GM23338 (cell line): ENCODE results near the gene STRA6. TPM values are rescaled to one million over a fixed set of nuclear protein-coding genes. Genes with fewer than 3 reads are reported as not detected.

Source experiments
- ATAC-seq: fragments of 200-7000 bp; cut with Tn5 transposase; 3 replicates; pipeline ENCODE4 v1.9.1; 2020
- DNase-seq: peaks from one replicate; pipeline ENCODE4 v3.0.0-alpha.2; 2015; ENCODE audit warnings: low spot score
- H2AFZ ChIP-seq: fragments of 200-600 bp; sonication (generic); 2 replicates; pipeline ENCODE4 v1.8.0; 2016; ENCODE audit warnings: antibody characterized with exemption, mild to moderate bottlenecking, moderate library complexity
- H3F3A ChIP-seq: fragments of 200-600 bp; sonication (generic); replicated peaks from 2 replicates; pipeline ENCODE4 v1.8.0; 2017; ENCODE audit warnings: antibody characterized with exemption, mixed run types, low read depth
- H3K27ac ChIP-seq: fragments of 200-600 bp; sonication (generic); 2 replicates; pipeline ENCODE4 v1.6.1; 2016; ENCODE audit warnings: low read depth
- H3K27me3 ChIP-seq: fragments of 200-600 bp; sonication (generic); 2 replicates; pipeline ENCODE4 v1.8.0; 2016; ENCODE audit warnings: mild to moderate bottlenecking, mixed run types, moderate library complexity; ENCODE audit not compliant: insufficient read depth
- H3K36me3 ChIP-seq: fragments of 200-600 bp; sonication (generic); 2 replicates; pipeline ENCODE4 v1.8.0; 2016; ENCODE audit warnings: mild to moderate bottlenecking; ENCODE audit not compliant: insufficient read depth
- H3K4me1 ChIP-seq: fragments of 200-600 bp; sonication (generic); 2 replicates; pipeline ENCODE4 v1.8.0; 2016; ENCODE audit warnings: mild to moderate bottlenecking, moderate library complexity; ENCODE audit not compliant: insufficient read depth
- H3K4me2 ChIP-seq: fragments of 200-600 bp; sonication (generic); 2 replicates; pipeline ENCODE4 v1.7.1; 2017; ENCODE audit warnings: mixed run types
- H3K4me3 ChIP-seq: fragments of 200-600 bp; sonication (generic); 2 replicates; pipeline ENCODE4 v1.6.1; 2016; ENCODE audit warnings: mixed run types
- H3K79me2 ChIP-seq: fragments of 200-600 bp; sonication (generic); replicated peaks from 2 replicates; pipeline ENCODE4 v1.8.0; 2017; ENCODE audit warnings: mild to moderate bottlenecking; ENCODE audit not compliant: insufficient read depth
- H3K9me2 ChIP-seq: fragments of 200-600 bp; sonication (generic); 2 replicates; pipeline ENCODE4 v1.8.0; 2017; ENCODE audit not compliant: insufficient read depth
- H4K20me1 ChIP-seq: fragments of 200-600 bp; sonication (generic); replicated peaks from 2 replicates; pipeline ENCODE4 v1.8.0; 2017; ENCODE audit warnings: mild to moderate bottlenecking; ENCODE audit not compliant: insufficient read depth
- H3K27ac Mint-ChIP-seq: 2 replicates; pipeline ENCODE4 v1.8.0; 2020; ENCODE audit warnings: inconsistent platforms, mild to moderate bottlenecking, moderate library complexity, mixed read lengths
- H3K27me3 Mint-ChIP-seq: 3 replicates; pipeline ENCODE4 v1.8.0; 2022; ENCODE audit warnings: low read depth, mild to moderate bottlenecking, moderate library complexity, mixed read lengths, inconsistent platforms; ENCODE audit not compliant: insufficient read depth, poor library complexity
- H3K36me3 Mint-ChIP-seq: 3 replicates; pipeline ENCODE4 v1.8.0; 2021; ENCODE audit warnings: low read depth, mild to moderate bottlenecking, inconsistent platforms, moderate library complexity, mixed read lengths
- H3K4me1 Mint-ChIP-seq: 3 replicates; pipeline ENCODE4 v1.8.0; 2020; ENCODE audit warnings: mild to moderate bottlenecking, inconsistent platforms, mixed read lengths
- H3K4me3 Mint-ChIP-seq: 3 replicates; pipeline ENCODE4 v1.8.0; 2021; ENCODE audit warnings: moderate library complexity, mild to moderate bottlenecking, inconsistent platforms, mixed read lengths
- H3K9me3 Mint-ChIP-seq: 3 replicates; pipeline ENCODE4 v1.8.0; 2020; ENCODE audit warnings: moderate library complexity, mild to moderate bottlenecking, inconsistent platforms, mixed read lengths
- CREB1 ChIP-seq: fragments of 250-450 bp; sonication (Bioruptor Pico); IDR thresholded peaks from 2 replicates; pipeline ENCODE4 v1.5.0; 2020; ENCODE audit warnings: low read depth, mild to moderate bottlenecking, moderate library complexity
- CTCF ChIP-seq, 2 experiments: fragments of 200-600 bp in 1 of 2; sonication (generic) in 1 of 2; conservative IDR thresholded peaks; 2 replicates each; pipeline versions ENCODE4 v1.5.1 to v1.6.1; 2016 to 2017; ENCODE audit warnings: antibody characterized with exemption in 2 of 2, low read depth in 2 of 2, mild to moderate bottlenecking in 2 of 2, moderate library complexity in 1 of 2
- EZH2 ChIP-seq: fragments of 200-600 bp; sonication (generic); IDR thresholded peaks from one replicate; pipeline ENCODE4 v1.8.0; 2017; ENCODE audit warnings: antibody characterized with exemption, mild to moderate bottlenecking, low read depth; ENCODE audit not compliant: unreplicated experiment
- EZH2phosphoT487 ChIP-seq: fragments of 200-600 bp; sonication (generic); IDR thresholded peaks from one replicate; pipeline ENCODE4 v1.8.1; 2018; ENCODE audit warnings: antibody characterized with exemption; ENCODE audit not compliant: unreplicated experiment
- JUNB ChIP-seq: IDR thresholded peaks from one replicate; pipeline ENCODE4 v1.6.1; 2016; ENCODE audit warnings: antibody characterized with exemption; ENCODE audit not compliant: unreplicated experiment
- POLR2AphosphoS5 ChIP-seq: IDR thresholded peaks from 2 replicates; pipeline ENCODE4 v1.6.1; 2016; ENCODE audit warnings: antibody characterized with exemption, low read depth
- STAT1 ChIP-seq: IDR thresholded peaks from one replicate; pipeline ENCODE4 v1.6.1; 2016; ENCODE audit warnings: antibody characterized with exemption; ENCODE audit not compliant: unreplicated experiment
- ZNF114 ChIP-seq: fragments of 250-450 bp; sonication (Bioruptor Pico); IDR thresholded peaks from 2 replicates; pipeline ENCODE4 v1.5.0; 2020; ENCODE audit warnings: mild to moderate bottlenecking, moderate library complexity
- ZNF331 ChIP-seq: fragments of 250-450 bp; sonication (Bioruptor Pico); IDR thresholded peaks from 2 replicates; pipeline ENCODE4 v1.5.0; 2020; ENCODE audit warnings: low read depth, mild to moderate bottlenecking, moderate library complexity
- polyA plus RNA-seq: library from polyadenylated mRNA; unstranded; fragments of >200 nt; fragmentation: Nextera tagmentation; extraction: Ambion mirVana; gene quantifications from 2 replicates; pipeline ENCODE4 v1.2.1, GENCODE V29; 2016
- total RNA-seq: library from RNA; depleted of rRNA; stranded (reverse); fragments of >200 nt; shearing (Covaris generic); gene quantifications from 2 replicates; pipeline ENCODE4 v1.2.3, GENCODE V29; 2014
- TF ChIP-seq, protein P1 (sequence below): IDR thresholded peaks from one replicate; pipeline ENCODE4 v1.6.1; 2018; ENCODE audit warnings: antibody characterized with exemption; ENCODE audit not compliant: unreplicated experiment
- TF ChIP-seq, protein P2 (sequence below): IDR thresholded peaks from 2 replicates; pipeline ENCODE4 v1.6.1; 2016; ENCODE audit warnings: antibody characterized with exemption
- TF ChIP-seq, protein P3 (sequence below): fragments of 250-450 bp; sonication (Bioruptor Pico); IDR thresholded peaks from 2 replicates; pipeline ENCODE4 v1.5.0; 2020; ENCODE audit warnings: mild to moderate bottlenecking, moderate library complexity

STRA6 gene
- total and polyA plus RNA-seq, 2 experiments from 2014 or later: 8.2 to 9.9 TPM

DNA sequence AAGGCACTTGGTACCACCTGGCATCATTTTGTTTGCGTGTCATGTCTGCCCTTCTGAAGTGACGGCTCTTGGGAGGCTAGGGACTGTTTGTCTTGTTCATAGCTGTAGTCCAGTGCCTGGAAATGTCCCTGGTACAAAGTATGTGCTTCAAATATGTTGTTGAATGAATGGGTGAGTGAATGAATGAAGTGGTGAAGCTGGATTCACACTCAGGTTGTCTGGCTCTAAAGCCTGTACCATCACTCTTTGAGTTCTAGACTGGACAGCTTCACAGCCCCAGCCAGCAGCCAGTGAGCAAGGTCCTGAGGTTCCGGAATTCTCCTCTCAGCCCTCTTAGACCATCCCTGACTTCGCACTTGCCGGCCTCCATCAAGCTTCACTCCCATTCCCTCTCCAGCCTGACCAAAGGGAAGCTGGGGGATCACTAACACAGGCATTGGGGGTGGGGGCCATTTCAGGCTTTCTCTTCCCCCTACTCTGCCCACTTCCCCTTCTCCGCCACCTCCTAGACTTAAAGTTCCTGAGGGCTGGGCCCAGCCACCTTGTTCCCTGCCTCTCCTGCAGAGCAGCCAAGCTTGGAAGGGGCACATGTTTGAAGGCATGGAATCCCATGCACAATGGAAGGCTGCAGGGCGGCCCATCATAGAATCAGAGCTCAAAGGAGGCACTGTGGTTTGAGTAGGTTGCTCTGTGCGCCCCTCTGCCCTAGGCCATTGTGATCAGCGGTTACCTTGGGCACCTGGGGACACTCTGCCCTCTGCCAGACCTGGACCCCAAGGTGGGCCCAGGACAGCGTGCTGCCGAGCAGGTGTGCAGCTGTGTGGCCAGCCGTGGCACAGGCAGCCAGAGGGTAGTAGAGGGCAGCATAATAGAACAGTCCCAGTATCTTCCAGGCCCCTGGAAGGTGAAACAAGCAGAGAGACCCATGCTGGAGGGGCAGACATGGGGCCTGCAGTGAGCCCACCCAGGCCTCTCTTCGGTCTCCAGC is 7.7 kb downstream of the STRA6 start (continued):
- TF ChIP-seq, protein P1, sequence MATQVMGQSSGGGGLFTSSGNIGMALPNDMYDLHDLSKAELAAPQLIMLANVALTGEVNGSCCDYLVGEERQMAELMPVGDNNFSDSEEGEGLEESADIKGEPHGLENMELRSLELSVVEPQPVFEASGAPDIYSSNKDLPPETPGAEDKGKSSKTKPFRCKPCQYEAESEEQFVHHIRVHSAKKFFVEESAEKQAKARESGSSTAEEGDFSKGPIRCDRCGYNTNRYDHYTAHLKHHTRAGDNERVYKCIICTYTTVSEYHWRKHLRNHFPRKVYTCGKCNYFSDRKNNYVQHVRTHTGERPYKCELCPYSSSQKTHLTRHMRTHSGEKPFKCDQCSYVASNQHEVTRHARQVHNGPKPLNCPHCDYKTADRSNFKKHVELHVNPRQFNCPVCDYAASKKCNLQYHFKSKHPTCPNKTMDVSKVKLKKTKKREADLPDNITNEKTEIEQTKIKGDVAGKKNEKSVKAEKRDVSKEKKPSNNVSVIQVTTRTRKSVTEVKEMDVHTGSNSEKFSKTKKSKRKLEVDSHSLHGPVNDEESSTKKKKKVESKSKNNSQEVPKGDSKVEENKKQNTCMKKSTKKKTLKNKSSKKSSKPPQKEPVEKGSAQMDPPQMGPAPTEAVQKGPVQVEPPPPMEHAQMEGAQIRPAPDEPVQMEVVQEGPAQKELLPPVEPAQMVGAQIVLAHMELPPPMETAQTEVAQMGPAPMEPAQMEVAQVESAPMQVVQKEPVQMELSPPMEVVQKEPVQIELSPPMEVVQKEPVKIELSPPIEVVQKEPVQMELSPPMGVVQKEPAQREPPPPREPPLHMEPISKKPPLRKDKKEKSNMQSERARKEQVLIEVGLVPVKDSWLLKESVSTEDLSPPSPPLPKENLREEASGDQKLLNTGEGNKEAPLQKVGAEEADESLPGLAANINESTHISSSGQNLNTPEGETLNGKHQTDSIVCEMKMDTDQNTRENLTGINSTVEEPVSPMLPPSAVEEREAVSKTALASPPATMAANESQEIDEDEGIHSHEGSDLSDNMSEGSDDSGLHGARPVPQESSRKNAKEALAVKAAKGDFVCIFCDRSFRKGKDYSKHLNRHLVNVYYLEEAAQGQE: no peak
- TF ChIP-seq CREB1 (CRISPR knock-in tag): no peak
- TF ChIP-seq STAT1: no peak
- TF ChIP-seq, protein P2, sequence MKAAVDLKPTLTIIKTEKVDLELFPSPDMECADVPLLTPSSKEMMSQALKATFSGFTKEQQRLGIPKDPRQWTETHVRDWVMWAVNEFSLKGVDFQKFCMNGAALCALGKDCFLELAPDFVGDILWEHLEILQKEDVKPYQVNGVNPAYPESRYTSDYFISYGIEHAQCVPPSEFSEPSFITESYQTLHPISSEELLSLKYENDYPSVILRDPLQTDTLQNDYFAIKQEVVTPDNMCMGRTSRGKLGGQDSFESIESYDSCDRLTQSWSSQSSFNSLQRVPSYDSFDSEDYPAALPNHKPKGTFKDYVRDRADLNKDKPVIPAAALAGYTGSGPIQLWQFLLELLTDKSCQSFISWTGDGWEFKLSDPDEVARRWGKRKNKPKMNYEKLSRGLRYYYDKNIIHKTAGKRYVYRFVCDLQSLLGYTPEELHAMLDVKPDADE: no peak
- no peak for TF ChIP-seq ZNF331 (CRISPR knock-in tag)
- TF ChIP-seq POLR2AphosphoS5: no peak
- TF ChIP-seq JUNB: no peak
- no peak for TF ChIP-seq EZH2phosphoT487
- TF ChIP-seq EZH2: no peak

DNA sequence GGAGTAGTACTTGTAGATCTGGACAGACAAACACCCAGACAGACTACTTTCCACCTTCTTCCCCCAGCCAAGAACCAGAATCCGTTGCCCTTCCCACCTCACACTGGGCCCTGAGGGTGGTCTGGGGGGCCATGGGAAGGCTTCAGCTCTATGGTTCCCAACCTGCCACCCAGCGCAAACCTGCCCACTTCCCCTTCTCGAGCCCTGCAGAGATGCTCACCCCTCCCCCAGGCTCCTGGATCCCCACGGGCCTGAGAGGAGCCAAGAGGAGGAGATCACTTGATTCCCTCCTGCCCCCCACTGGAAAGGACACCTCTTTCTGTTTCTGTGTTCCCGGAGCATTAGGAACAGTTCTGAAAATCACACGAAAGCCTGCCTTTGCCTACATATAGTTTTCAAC is 8.7 kb downstream of the STRA6 start:
- ATAC-seq: no peak
- H3F3A ChIP-seq: no peaks in the 10 kb centered on the region
- no peak for TF ChIP-seq CREB1 (CRISPR knock-in tag)
- no peak for TF ChIP-seq ZNF331 (CRISPR knock-in tag)
- no peak for TF ChIP-seq ZNF114
- TF ChIP-seq, protein P3, sequence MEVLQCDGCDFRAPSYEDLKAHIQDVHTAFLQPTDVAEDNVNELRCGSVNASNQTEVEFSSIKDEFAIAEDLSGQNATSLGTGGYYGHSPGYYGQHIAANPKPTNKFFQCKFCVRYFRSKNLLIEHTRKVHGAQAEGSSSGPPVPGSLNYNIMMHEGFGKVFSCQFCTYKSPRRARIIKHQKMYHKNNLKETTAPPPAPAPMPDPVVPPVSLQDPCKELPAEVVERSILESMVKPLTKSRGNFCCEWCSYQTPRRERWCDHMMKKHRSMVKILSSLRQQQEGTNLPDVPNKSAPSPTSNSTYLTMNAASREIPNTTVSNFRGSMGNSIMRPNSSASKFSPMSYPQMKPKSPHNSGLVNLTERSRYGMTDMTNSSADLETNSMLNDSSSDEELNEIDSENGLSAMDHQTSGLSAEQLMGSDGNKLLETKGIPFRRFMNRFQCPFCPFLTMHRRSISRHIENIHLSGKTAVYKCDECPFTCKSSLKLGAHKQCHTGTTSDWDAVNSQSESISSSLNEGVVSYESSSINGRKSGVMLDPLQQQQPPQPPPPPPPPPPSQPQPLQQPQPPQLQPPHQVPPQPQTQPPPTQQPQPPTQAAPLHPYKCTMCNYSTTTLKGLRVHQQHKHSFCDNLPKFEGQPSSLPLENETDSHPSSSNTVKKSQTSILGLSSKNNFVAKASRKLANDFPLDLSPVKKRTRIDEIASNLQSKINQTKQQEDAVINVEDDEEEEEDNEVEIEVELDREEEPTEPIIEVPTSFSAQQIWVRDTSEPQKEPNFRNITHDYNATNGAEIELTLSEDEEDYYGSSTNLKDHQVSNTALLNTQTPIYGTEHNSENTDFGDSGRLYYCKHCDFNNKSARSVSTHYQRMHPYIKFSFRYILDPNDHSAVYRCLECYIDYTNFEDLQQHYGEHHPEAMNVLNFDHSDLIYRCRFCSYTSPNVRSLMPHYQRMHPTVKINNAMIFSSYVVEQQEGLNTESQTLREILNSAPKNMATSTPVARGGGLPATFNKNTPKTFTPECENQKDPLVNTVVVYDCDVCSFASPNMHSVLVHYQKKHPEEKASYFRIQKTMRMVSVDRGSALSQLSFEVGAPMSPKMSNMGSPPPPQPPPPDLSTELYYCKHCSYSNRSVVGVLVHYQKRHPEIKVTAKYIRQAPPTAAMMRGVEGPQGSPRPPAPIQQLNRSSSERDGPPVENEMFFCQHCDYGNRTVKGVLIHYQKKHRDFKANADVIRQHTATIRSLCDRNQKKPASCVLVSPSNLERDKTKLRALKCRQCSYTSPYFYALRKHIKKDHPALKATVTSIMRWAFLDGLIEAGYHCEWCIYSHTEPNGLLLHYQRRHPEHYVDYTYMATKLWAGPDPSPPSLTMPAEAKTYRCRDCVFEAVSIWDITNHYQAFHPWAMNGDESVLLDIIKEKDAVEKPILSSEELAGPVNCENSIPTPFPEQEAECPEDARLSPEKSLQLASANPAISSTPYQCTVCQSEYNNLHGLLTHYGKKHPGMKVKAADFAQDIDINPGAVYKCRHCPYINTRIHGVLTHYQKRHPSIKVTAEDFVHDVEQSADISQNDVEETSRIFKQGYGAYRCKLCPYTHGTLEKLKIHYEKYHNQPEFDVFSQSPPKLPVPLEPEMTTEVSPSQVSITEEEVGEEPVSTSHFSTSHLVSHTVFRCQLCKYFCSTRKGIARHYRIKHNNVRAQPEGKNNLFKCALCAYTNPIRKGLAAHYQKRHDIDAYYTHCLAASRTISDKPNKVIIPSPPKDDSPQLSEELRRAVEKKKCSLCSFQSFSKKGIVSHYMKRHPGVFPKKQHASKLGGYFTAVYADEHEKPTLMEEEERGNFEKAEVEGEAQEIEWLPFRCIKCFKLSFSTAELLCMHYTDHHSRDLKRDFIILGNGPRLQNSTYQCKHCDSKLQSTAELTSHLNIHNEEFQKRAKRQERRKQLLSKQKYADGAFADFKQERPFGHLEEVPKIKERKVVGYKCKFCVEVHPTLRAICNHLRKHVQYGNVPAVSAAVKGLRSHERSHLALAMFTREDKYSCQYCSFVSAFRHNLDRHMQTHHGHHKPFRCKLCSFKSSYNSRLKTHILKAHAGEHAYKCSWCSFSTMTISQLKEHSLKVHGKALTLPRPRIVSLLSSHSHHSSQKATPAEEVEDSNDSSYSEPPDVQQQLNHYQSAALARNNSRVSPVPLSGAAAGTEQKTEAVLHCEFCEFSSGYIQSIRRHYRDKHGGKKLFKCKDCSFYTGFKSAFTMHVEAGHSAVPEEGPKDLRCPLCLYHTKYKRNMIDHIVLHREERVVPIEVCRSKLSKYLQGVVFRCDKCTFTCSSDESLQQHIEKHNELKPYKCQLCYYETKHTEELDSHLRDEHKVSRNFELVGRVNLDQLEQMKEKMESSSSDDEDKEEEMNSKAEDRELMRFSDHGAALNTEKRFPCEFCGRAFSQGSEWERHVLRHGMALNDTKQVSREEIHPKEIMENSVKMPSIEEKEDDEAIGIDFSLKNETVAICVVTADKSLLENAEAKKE (CRISPR knock-in tag): no peak
- TF ChIP-seq CTCF (conservative IDR thresholded peaks at IDR 0.05; ENCODE audit: low read depth in 2 of 2): no peak

More for the DNA sequence above, 8.7 kb downstream of the STRA6 start:
- H3K27me3 ChIP-seq: no peaks in the 10 kb centered on the region
- H3K4me2 ChIP-seq: no peak overlapping the region
- H3K36me3 ChIP-seq: no peaks in the 10 kb centered on the region; the same call in 1 of the 2 replicates
- DNase-seq: no peak
- peaks cover 16% of the 10 kb centered on the region for H3K27me3 Mint-ChIP-seq
- no peaks in the 10 kb centered on the region; the same call in 2 of the 3 replicates for H3K36me3 Mint-ChIP-seq
- H3K4me3 ChIP-seq: no peak overlapping the region
- H4K20me1 ChIP-seq: no peaks in the 10 kb centered on the region
- H2AFZ ChIP-seq: no peak overlapping the region
- H3K9me3 Mint-ChIP-seq: no peaks in the 10 kb centered on the region
- no peaks in the 10 kb centered on the region for H3K79me2 ChIP-seq
- no peaks in the 10 kb centered on the region for H3K4me1 ChIP-seq
- H3K9me2 ChIP-seq: no peaks in the 10 kb centered on the region
- no peak overlapping the region for H3K27ac Mint-ChIP-seq
- H3K4me3 Mint-ChIP-seq: no peak overlapping the region
- H3K27ac ChIP-seq: no peak overlapping the region
- peaks cover 4% of the 10 kb centered on the region; the same call in 1 of the 3 replicates for H3K4me1 Mint-ChIP-seq
